Liver (tissue), 9 donors: Measurements from ENCODE around the gene ZC3H12C. TPM values are rescaled to one million over a fixed set of nuclear protein-coding genes. Genes with fewer than 3 reads are reported as not detected.

Experiments used
- DNase-seq: peaks from one replicate; pipeline ENCODE4 v3.0.0-alpha.2; 2017; ENCODE audit warnings: low spot score
- H3K27ac ChIP-seq, 2 donors: one replicate each; pipeline ENCODE4 v1.7.0; 2013; ENCODE audit warnings: inconsistent platforms in 2 of 2, low read length in 2 of 2, control low read depth in 1 of 2, low read depth in 1 of 2, mild to moderate bottlenecking in 1 of 2
- H3K27me3 ChIP-seq, 4 donors: one replicate each; pipeline versions ENCODE4 v1.6.1 to v1.7.0; 2013; ENCODE audit warnings: low read length in 3 of 4, inconsistent platforms in 1 of 4, mild to moderate bottlenecking in 1 of 4, moderate library complexity in 1 of 4; ENCODE audit not compliant: control insufficient read depth in 4 of 4, insufficient read depth in 4 of 4
- H3K36me3 ChIP-seq, 4 donors: one replicate each; pipeline versions ENCODE4 v1.6.1 to v1.7.0; 2013; ENCODE audit warnings: low read length in 3 of 4, mild to moderate bottlenecking in 3 of 4, low read depth in 1 of 4, moderate library complexity in 1 of 4; ENCODE audit not compliant: control insufficient read depth in 4 of 4, insufficient read depth in 3 of 4
- H3K4me1 ChIP-seq, 4 donors: one replicate each; pipeline versions ENCODE4 v1.6.1 to v1.7.0; 2013; ENCODE audit warnings: low read length in 3 of 4, mild to moderate bottlenecking in 3 of 4, moderate library complexity in 1 of 4; ENCODE audit not compliant: control insufficient read depth in 4 of 4, insufficient read depth in 4 of 4
- H3K4me3 ChIP-seq, 3 donors: one replicate each; pipeline versions ENCODE4 v1.6.1 to v1.7.0; 2013; ENCODE audit warnings: low read length in 3 of 3, control low read depth in 1 of 3, low read depth in 1 of 3, mild to moderate bottlenecking in 1 of 3
- H3K9ac ChIP-seq, 2 donors: one replicate each; pipeline ENCODE4 v1.7.0; 2013; ENCODE audit warnings: low read length in 2 of 2, mild to moderate bottlenecking in 2 of 2, moderate library complexity in 2 of 2, control low read depth in 1 of 2, low read depth in 1 of 2
- H3K9me3 ChIP-seq, 4 donors: one replicate each; pipeline versions ENCODE4 v1.6.1 to v1.7.0; 2013; ENCODE audit warnings: low read length in 3 of 4; ENCODE audit not compliant: control insufficient read depth in 4 of 4
- EGR1 ChIP-seq, 2 donors: IDR thresholded peaks; 2 replicates each; pipeline ENCODE4 v1.6.1; 2016 to 2018; ENCODE audit warnings: antibody characterized with exemption in 2 of 2, low read depth in 2 of 2
- FOXA1 ChIP-seq: IDR thresholded peaks from 2 replicates; pipeline ENCODE4 v1.6.1; 2016; ENCODE audit warnings: antibody characterized with exemption
- FOXA2 ChIP-seq: IDR thresholded peaks from 2 replicates; pipeline ENCODE4 v1.6.1; 2016; ENCODE audit warnings: antibody characterized with exemption
- GABPA ChIP-seq, 2 donors: IDR thresholded peaks in 1 of 2; conservative IDR thresholded peaks in 1 of 2; 2 replicates each; pipeline ENCODE4 v1.6.1; 2016; ENCODE audit warnings: antibody characterized with exemption in 2 of 2, mild to moderate bottlenecking in 1 of 2, moderate library complexity in 1 of 2
- HNF4A ChIP-seq, 2 donors: conservative IDR thresholded peaks; 2 replicates each; pipeline ENCODE4 v1.6.1; 2016; ENCODE audit warnings: antibody characterized with exemption in 2 of 2, mild to moderate bottlenecking in 2 of 2
- HNF4G ChIP-seq: IDR thresholded peaks from 2 replicates; pipeline ENCODE4 v1.6.1; 2016; ENCODE audit warnings: antibody characterized with exemption
- JUND ChIP-seq, 2 donors: IDR thresholded peaks; 2 replicates each; pipeline ENCODE4 v1.6.1; 2016; ENCODE audit warnings: antibody characterized with exemption in 2 of 2
- NR2F2 ChIP-seq: IDR thresholded peaks from 2 replicates; pipeline ENCODE4 v1.6.1; 2016; ENCODE audit warnings: antibody characterized with exemption
- RAD21 ChIP-seq, 2 donors: IDR thresholded peaks; 2 replicates each; pipeline ENCODE4 v1.6.1; 2016; ENCODE audit warnings: antibody characterized with exemption in 2 of 2, mild to moderate bottlenecking in 2 of 2
- REST ChIP-seq: IDR thresholded peaks from 2 replicates; pipeline ENCODE4 v1.6.1; 2016; ENCODE audit warnings: antibody characterized with exemption, mild to moderate bottlenecking
- RXRA ChIP-seq, 2 donors: IDR thresholded peaks; 2 replicates each; pipeline ENCODE4 v1.6.1; 2017 to 2018; ENCODE audit warnings: antibody characterized with exemption in 2 of 2, mild to moderate bottlenecking in 1 of 2
- SP1 ChIP-seq: IDR thresholded peaks from 2 replicates; pipeline ENCODE4 v1.6.1; 2018; ENCODE audit warnings: antibody characterized with exemption, mild to moderate bottlenecking
- TAF1 ChIP-seq: conservative IDR thresholded peaks from 2 replicates; pipeline ENCODE4 v1.6.1; 2016; ENCODE audit warnings: antibody characterized with exemption, mild to moderate bottlenecking
- YY1 ChIP-seq: IDR thresholded peaks from 2 replicates; pipeline ENCODE4 v1.6.1; 2016; ENCODE audit warnings: antibody characterized with exemption, mild to moderate bottlenecking
- WGBS: extraction: QIAGEN DNeasy Blood & Tissue Kit; methylation state at CpG from one replicate; pipeline ENCODE4 v1.1.7; 2013; 5-methylcytosine and 5-hydroxymethylcytosine counted together
- polyA plus RNA-seq, 2 donors: library from polyadenylated mRNA; stranded (reverse) in 1 of 2; unstranded in 1 of 2; fragments of 200-250 nt in 1 of 2; fragments of >200 nt in 1 of 2; fragmentation: Nextera tagmentation in 1 of 2; extraction: Ambion mirVana in 1 of 2; gene quantifications; one replicate each; pipeline versions ENCODE4 v1.2.1 to v1.2.3, GENCODE V29; 2013 to 2015
- total RNA-seq, 2 donors: library from RNA; depleted of rRNA; stranded (reverse); fragments of >200 nt; gene quantifications; one replicate each; pipeline ENCODE4 v1.2.3, GENCODE V29; 2014
- TF ChIP-seq, protein P1 (sequence below): IDR thresholded peaks from 2 replicates; pipeline ENCODE4 v1.6.1; 2016; ENCODE audit warnings: antibody characterized with exemption
- TF ChIP-seq, protein P2 (sequence below): fragments of 150-350 bp; IDR thresholded peaks from 2 replicates; pipeline ENCODE4 v1.5.1; 2017; ENCODE audit warnings: improper control_type of control experiment, low read depth, low read length; ENCODE audit not compliant: missing input control
- TF ChIP-seq, protein P3 (sequence below): IDR thresholded peaks from 2 replicates; pipeline ENCODE4 v1.6.1; 2016; ENCODE audit warnings: antibody characterized with exemption
- TF ChIP-seq, protein P4 (sequence below): IDR thresholded peaks from 2 replicates; pipeline ENCODE4 v1.6.1; 2016; ENCODE audit warnings: antibody characterized with exemption
- donor health status: healthy.
- donor health status: healthy.
- donor health status: healthy.
- donor health status: healthy.
- donor health status: healthy.

Gene ZC3H12C
- total and polyA plus RNA-seq, 4 donors, result 0.92 to 9.6 (median 2.3) TPM

DNA sequence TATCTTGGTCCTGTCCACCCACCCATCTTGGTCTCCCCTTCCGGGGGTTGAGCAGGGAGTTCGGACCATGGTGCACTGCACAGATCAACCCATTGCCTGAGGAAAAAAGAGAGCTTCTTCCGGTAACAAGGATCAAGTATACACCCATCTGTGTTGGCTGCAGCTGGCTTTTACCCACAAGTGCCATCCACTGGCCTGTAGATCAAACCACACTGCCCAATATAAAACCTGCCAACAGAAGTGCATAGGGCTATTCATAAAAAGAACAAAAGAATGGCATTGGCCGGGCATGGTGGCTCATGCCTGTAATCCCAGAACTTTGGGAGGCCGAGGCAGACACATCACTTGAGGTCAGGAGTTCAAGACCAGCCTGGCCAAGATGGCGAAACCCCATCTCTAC lies 94.5 kb downstream of the ZC3H12C start:
- Histone ChIP-seq H3K27me3 (no peaks in the 10 kb centered on the region), H3K27ac (no peak overlapping the region), H3K9ac (no peak overlapping the region), H3K4me1 (no peaks in the 10 kb centered on the region), H3K9me3 (no peaks in the 10 kb centered on the region), H3K4me3 (no peak overlapping the region), H3K36me3 (no peaks in the 10 kb centered on the region)
- DNase-seq, result no peak
- WGBS, result 95% methylated on average over 6 of the region's 6 CpGs
- TF ChIP-seq HNF4A (conservative IDR thresholded peaks at IDR 0.05), result no peak
- TF ChIP-seq FOXA1, result no peak
- no peak for TF ChIP-seq GABPA (IDR thresholded peaks at IDR 0.05 in 1 of 2, conservative IDR thresholded peaks at IDR 0.05 in 1 of 2)
- TF ChIP-seq, protein P1, sequence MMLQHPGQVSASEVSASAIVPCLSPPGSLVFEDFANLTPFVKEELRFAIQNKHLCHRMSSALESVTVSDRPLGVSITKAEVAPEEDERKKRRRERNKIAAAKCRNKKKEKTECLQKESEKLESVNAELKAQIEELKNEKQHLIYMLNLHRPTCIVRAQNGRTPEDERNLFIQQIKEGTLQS, result no peak
- no peak for TF ChIP-seq FOXA2
- TF ChIP-seq NR2F2, result no peak
- TF ChIP-seq EGR1 (IDR thresholded peaks at IDR 0.05; ENCODE audit: low read depth in 2 of 2), result no peak
- no peak for TF ChIP-seq SP1
- TF ChIP-seq RAD21 (IDR thresholded peaks at IDR 0.05), result no peak
- no peak for TF ChIP-seq TAF1
- TF ChIP-seq, protein P2, sequence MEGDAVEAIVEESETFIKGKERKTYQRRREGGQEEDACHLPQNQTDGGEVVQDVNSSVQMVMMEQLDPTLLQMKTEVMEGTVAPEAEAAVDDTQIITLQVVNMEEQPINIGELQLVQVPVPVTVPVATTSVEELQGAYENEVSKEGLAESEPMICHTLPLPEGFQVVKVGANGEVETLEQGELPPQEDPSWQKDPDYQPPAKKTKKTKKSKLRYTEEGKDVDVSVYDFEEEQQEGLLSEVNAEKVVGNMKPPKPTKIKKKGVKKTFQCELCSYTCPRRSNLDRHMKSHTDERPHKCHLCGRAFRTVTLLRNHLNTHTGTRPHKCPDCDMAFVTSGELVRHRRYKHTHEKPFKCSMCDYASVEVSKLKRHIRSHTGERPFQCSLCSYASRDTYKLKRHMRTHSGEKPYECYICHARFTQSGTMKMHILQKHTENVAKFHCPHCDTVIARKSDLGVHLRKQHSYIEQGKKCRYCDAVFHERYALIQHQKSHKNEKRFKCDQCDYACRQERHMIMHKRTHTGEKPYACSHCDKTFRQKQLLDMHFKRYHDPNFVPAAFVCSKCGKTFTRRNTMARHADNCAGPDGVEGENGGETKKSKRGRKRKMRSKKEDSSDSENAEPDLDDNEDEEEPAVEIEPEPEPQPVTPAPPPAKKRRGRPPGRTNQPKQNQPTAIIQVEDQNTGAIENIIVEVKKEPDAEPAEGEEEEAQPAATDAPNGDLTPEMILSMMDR, result no peak
- TF ChIP-seq YY1, result no peak
- TF ChIP-seq, protein P3, sequence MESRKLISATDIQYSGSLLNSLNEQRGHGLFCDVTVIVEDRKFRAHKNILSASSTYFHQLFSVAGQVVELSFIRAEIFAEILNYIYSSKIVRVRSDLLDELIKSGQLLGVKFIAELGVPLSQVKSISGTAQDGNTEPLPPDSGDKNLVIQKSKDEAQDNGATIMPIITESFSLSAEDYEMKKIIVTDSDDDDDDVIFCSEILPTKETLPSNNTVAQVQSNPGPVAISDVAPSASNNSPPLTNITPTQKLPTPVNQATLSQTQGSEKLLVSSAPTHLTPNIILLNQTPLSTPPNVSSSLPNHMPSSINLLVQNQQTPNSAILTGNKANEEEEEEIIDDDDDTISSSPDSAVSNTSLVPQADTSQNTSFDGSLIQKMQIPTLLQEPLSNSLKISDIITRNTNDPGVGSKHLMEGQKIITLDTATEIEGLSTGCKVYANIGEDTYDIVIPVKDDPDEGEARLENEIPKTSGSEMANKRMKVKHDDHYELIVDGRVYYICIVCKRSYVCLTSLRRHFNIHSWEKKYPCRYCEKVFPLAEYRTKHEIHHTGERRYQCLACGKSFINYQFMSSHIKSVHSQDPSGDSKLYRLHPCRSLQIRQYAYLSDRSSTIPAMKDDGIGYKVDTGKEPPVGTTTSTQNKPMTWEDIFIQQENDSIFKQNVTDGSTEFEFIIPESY, result no peak
- TF ChIP-seq JUND (IDR thresholded peaks at IDR 0.05), result no peak
- TF ChIP-seq RXRA (IDR thresholded peaks at IDR 0.05), result no peak
- no peak for TF ChIP-seq HNF4G
- no peak for TF ChIP-seq REST
- TF ChIP-seq, protein P4, sequence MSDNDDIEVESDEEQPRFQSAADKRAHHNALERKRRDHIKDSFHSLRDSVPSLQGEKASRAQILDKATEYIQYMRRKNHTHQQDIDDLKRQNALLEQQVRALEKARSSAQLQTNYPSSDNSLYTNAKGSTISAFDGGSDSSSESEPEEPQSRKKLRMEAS, result no peak
